ENCODE data around the gene PARD3B.

DNA sequence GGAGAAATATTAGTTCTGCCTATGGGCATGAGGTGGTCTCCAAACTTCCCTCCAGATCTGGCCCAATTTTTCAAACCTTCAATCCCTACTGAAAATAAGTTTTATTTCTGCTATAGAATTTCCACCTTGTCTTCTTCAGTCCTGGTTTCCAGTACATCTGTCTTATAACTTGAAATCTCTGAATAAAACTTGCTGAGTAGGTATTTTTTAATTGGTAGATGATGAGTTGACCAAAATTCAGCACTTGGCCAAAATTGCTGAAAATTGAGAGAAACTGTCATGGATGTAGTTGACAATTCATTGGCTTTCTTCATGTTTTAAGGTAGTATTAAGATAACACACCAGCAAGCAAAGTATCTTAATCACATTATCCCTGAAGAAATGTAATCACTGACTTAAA lies 206.2 kb downstream of the PARD3B start:
- TF ChIP-seq, protein P1, sequence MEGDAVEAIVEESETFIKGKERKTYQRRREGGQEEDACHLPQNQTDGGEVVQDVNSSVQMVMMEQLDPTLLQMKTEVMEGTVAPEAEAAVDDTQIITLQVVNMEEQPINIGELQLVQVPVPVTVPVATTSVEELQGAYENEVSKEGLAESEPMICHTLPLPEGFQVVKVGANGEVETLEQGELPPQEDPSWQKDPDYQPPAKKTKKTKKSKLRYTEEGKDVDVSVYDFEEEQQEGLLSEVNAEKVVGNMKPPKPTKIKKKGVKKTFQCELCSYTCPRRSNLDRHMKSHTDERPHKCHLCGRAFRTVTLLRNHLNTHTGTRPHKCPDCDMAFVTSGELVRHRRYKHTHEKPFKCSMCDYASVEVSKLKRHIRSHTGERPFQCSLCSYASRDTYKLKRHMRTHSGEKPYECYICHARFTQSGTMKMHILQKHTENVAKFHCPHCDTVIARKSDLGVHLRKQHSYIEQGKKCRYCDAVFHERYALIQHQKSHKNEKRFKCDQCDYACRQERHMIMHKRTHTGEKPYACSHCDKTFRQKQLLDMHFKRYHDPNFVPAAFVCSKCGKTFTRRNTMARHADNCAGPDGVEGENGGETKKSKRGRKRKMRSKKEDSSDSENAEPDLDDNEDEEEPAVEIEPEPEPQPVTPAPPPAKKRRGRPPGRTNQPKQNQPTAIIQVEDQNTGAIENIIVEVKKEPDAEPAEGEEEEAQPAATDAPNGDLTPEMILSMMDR (conservative IDR thresholded peaks at IDR 0.05; ENCODE audit: low read depth, low read length), result no peak
- no peak for TF ChIP-seq EZH2 (IDR thresholded peaks at IDR 0.05; ENCODE audit: borderline replicate concordance, low read depth, low read length, poor library complexity, severe bottlenecking)

Data from A673 (cell line).